ENCODE data around the gene CAMSAP2.

Gene CAMSAP2

DNA sequence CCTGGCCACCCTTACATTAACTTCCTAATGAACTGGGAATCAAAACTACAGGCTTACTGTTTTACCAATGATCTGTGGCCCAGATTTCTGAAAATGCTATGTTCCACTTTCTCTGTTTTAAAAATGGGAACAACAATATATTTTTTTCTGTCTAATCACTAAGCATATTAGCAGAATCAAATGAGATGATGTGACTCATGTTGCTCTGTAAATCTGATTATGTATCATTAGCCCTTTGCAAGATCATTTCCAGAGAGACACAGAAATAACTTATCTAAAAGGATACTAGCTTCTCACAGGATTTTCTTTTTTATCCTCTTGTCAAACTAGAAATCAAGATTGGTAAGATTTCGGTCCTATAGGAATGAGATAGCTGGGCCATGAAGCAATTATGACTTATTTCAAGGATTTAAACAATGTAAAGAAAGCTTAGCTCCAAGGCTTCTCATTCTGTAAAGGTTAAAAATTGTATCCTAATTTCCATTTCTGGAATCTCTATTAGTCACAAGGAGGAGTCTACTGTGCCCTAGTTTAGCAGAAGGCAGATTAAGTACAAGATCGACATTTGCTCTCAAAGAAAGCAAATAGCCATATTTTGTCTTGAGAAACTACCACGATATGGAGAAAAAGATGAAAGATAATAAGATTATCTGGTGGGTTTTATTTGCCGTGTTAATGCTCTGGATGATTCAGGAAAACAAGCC lies 32.4 kb upstream of the CAMSAP2 start:
- DNase-seq (ENCODE audit: low read depth): no peak
- no peak overlapping the region for H3K4me3 ChIP-seq (replicated peaks; ENCODE audit: low read depth, low read length)
- TF ChIP-seq, protein P1, sequence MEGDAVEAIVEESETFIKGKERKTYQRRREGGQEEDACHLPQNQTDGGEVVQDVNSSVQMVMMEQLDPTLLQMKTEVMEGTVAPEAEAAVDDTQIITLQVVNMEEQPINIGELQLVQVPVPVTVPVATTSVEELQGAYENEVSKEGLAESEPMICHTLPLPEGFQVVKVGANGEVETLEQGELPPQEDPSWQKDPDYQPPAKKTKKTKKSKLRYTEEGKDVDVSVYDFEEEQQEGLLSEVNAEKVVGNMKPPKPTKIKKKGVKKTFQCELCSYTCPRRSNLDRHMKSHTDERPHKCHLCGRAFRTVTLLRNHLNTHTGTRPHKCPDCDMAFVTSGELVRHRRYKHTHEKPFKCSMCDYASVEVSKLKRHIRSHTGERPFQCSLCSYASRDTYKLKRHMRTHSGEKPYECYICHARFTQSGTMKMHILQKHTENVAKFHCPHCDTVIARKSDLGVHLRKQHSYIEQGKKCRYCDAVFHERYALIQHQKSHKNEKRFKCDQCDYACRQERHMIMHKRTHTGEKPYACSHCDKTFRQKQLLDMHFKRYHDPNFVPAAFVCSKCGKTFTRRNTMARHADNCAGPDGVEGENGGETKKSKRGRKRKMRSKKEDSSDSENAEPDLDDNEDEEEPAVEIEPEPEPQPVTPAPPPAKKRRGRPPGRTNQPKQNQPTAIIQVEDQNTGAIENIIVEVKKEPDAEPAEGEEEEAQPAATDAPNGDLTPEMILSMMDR (IDR thresholded peaks at IDR 0.05; ENCODE audit: low read length, missing control alignments): no peak

DNA sequence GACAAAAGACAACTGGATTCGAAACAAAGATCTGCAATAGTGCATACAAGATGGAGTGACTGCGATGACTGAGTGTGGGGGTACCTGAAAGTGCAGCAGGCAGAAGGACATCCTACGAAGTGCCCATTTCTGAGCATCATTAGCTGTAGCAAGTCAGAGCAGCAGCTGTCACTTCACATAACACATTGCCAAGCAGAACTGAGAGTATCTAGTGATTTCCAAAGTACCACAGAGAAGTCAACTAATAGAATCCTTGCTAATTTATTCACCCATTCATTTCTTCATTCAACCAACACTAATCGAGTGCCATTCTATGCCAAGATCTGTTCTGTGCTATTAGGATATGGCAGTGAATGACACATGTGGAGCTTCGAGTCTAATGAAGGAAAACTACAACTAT lies 31.6 kb upstream of the CAMSAP2 start:
- no peak for DNase-seq (ENCODE audit: low read depth)
- no peak overlapping the region for H3K4me3 ChIP-seq (replicated peaks; ENCODE audit: low read depth, low read length)
- TF ChIP-seq, protein P1 (IDR thresholded peaks at IDR 0.05; ENCODE audit: low read length, missing control alignments): no peak

DNA sequence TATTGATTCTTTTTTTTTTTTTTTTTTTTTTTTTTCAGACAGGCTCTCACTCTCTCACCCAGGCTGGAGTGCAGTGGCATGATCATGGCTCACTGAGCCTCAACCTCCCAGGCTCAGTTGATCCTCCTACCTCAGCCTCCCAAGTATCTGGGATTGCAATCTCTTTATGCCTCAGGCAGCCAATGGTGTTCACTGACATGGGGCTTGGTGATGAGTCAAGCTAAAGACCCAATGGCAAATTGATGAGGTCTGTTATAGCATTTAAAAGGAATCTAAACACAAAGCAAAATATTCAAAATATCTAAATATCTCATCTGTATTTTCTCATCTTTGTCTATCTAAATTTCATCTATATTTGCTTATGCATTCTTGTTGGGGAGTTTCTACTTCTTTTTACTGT lies 30.5 kb upstream of the CAMSAP2 start:
- TF ChIP-seq, protein P1 (IDR thresholded peaks at IDR 0.05; ENCODE audit: low read length, missing control alignments): no peak
- no peak overlapping the region for H3K4me3 ChIP-seq (replicated peaks; ENCODE audit: low read depth, low read length)
- DNase-seq (ENCODE audit: low read depth): no peak

DNA sequence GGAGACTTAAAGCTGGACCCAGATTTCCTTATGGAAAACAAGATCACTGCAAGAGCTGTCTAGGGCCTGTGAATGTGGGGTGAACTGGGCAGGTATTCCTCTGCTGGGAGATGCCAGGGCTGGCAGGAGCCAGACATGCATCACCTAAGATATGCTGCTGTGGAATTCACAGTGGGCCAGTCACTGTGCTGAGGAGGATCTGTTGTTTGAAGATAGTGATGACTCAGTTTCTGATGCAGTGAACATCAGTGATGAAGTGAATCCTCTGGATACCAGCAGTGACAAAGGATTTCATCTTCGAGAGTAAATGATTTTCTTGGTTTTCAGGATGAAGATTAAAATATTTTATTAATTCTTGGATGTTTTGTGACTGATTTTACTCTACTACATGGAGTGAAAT lies 29.9 kb upstream of the CAMSAP2 start:
- DNase-seq (ENCODE audit: low read depth): no peak
- TF ChIP-seq, protein P1 (IDR thresholded peaks at IDR 0.05; ENCODE audit: low read length, missing control alignments): no peak
- H3K4me3 ChIP-seq (replicated peaks; ENCODE audit: low read depth, low read length): no peak overlapping the region

DNA sequence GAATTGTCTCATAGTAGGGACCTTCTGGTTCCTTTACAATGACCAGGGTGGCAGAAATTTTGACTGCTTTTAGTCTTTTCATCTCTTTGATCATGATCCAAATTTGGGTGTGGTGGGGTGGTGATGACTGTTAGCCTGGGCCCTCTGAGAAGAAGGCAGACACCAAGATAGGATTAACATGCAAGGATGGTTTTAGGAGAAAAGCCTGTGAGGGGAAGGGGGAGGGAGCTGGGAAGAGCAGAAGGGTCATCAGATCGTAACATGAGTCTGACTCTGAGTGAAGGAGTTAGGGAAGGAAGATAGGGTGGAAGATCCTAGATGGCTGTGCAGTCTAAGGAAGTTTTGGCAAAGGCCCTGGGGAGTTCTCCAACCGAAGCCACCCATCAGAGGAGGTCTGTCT lies 28.5 kb upstream of the CAMSAP2 start:
- no peak for DNase-seq (ENCODE audit: low read depth)
- TF ChIP-seq, protein P1 (IDR thresholded peaks at IDR 0.05; ENCODE audit: low read length, missing control alignments): no peak
- H3K4me3 ChIP-seq (replicated peaks; ENCODE audit: low read depth, low read length): no peak overlapping the region

DNA sequence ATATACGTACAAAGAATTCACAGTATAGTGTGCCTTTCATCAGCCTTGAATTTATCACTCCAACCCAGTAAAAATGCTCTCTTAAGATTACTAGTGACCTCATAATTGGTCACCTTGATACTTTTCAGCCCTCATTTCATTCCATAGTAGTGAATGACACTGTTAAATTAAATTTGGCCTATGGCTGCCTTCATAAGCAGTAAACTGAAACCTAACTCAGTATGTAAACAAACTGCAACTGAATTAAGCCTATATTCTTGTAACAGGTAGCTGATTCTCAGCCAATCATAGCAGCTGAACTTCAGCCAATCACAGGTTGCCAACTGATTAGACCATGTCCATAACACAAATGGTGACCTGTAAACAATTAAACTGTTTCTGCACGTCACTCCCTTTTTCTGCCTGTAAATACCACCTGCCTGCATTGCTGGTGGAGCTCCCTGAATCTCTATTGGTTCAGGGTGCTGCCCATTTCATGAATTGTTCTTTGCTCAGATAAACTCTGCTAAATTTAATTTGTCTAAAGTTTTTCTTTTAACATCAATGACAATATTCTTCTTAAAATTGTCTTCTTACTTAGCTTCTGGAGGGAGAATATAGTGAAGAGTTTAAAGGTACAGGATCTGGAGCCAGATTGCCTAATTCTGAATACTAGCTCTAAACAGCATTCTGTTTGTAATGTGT lies 24.0 kb upstream of the CAMSAP2 start:
- DNase-seq (ENCODE audit: low read depth): no peak
- TF ChIP-seq, protein P1 (IDR thresholded peaks at IDR 0.05; ENCODE audit: low read length, missing control alignments): no peak

More for the DNA sequence above, 24.0 kb upstream of the CAMSAP2 start:
- H3K4me3 ChIP-seq (replicated peaks; ENCODE audit: low read depth, low read length): no peak overlapping the region
